Stomach (tissue), 4 donors: ENCODE results near the gene AFDN.

Source experiments
- CTCF ChIP-seq, 7 experiments: fragments of 450-650 bp in 4 of 7; fragments of 200-600 bp in 3 of 7; sonication (generic) in 3 of 7; IDR thresholded peaks; one replicate each; pipeline ENCODE4 v1.5.1; 2016 to 2019; ENCODE audit warnings: antibody characterized with exemption in 7 of 7, control low read depth in 2 of 7, mild to moderate bottlenecking in 1 of 7
- POLR2A ChIP-seq, 4 donors: fragments of 450-650 bp; IDR thresholded peaks; one replicate each; pipeline ENCODE4 v1.6.1; 2016; ENCODE audit warnings: antibody characterized with exemption in 4 of 4, control low read depth in 2 of 4, mild to moderate bottlenecking in 1 of 4, moderate library complexity in 1 of 4

GRCh38 chr6:167937301-167937700, 110.6 kb downstream of the AFDN start:
- no peak for TF ChIP-seq CTCF (IDR thresholded peaks at IDR 0.05)
- TF ChIP-seq POLR2A (IDR thresholded peaks at IDR 0.05), result no peak
